GM18867 (cell line): ENCODE results near the gene SGPL1.
"Not testable (repeated sequence)": the region's sequence is repeated elsewhere in the genome, so short reads cannot be mapped to it uniquely, and the experiment has no call there.

Source experiments
- ATAC-seq: cut with Tn5 transposase; IDR thresholded peaks from one replicate; pipeline ENCODE4 v1.9.1; 2021; ENCODE audit warnings: mild to moderate bottlenecking, moderate library complexity; ENCODE audit not compliant: unreplicated experiment

Gene SGPL1

DNA sequence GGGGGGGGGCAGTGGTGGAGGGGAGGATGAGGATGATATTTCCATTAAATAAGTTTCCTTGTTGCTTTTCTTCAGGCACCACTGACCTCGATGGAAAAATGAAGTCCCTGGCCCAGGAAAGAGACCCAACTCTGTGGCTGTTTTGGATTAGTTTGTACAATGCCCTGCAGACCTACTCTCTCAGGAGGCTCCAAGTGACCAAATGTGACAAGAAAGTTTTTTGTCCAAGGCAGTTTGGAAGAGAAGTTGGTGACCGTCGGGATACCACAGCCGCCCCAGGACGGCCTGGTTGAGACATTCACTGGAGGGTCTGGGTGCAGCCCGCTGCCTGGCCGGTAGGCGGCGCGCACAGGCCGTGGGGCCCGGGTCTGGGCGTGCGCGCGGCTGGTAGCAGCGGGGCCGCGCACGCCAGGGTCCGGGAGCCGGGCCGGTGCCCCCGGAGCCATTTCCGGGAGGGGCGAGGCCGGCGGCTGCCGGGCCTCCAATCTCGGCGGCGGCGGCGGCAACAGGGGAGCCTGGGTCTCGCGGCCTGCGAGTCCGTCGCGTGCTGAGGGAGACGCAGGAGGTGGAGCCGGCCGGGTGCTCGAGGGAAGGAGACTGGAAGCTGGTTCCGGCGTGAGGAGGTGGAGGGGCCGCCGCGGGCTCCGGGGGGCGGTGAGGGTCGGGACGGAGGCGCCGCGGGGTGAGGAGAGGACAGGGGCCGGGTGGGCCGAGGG is at the start of gene SGPL1:
SGPL1 (plus strand) TSS at position 445 of the 716 bp plus-strand sequence. CDS start 906 bp downstream, outside the sequence.
- peak; percentile 89 for ATAC-seq

- not testable (repeated sequence) for ATAC-seq
Observed at GRCh38 chr10:70768026-70768685, 47.6 kb upstream of the SGPL1 start.

GRCh38 chr10:70769121-70769520 is 46.6 kb upstream of the SGPL1 start:
- ATAC-seq: no peak

DNA sequence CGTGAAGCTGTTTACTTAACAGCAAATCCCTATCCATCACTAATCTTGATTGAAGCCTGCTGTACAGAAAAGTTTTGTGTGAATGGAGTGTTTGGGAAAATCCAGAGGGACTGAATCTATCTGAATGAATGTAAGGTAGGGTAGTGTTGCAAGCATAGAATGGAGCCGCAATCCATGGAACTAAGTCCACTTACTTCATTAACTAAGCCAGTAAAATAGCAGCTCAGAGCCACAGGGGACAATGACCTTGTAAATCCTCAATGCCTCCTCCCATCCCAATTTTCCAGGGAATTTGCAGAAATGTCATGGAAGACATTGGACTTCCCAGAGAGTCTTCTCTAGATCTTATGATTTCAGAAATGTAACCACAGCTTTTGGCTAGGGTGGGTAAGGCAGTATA is 45.7 kb upstream of the SGPL1 start:
- no peak for ATAC-seq

DNA sequence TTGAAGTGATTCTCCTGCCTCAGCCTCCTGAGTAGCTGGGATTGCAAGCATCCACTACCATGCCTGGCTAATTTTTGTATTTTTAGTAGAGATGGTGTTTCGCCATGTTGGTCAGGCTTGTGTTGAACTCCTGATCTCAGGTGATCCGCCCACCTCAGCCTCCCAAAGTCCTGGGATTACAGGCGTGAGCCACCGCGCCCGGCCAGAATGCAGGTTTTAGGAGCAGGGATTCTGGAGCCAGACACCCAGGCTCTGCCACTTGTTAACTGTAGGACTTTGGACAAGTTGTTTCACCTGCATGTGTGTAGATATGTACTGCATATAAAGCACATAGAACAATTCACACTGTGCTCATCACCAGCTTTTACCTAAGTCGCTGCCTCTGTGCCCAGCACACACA is 45.2 kb upstream of the SGPL1 start:
- not testable (repeated sequence) for ATAC-seq

DNA sequence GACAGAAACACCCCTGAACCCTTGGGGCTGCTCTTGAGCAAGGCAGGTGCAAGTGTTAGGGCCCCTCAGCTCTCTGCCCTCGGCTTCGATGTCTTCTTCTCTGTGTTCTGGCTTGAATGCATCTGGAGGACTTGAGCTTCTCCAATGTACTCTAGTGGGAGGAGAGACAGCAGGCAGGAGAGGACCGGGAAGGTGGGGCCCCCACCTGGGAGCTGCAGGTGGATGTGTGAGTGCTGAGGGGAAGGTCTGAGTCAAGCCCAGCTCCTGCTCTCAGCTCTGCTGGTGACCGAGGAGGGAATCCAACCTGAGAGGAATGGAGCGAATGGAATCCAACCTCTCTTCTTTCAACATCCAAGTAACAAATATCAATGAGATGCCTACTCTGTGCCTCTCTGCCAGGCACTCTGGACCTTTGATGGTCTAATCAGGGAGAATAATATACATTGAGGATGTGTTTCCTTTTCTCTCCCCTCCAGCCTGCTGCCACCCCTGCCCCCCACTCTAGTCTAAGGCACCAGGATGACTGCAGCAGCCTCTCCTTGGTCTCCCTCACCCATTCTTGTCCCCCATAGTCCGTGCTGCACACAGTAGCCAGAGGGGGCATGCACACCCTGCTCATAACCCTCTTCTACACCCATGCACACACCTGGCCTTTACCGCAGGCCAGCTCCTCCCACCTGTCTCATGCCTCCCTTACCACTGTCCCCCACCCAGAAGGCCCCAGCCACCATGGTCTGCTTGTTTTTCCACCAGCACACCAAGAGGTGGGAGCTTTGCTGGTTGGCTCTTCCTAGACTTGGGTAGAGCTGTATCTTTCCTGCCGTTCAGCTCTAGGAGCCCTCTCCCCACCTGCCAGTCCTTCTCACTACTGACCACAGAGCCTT is 44.2 kb upstream of the SGPL1 start:
- ATAC-seq: no peak

GRCh38 chr10:70772627-70773026 is 43.1 kb upstream of the SGPL1 start:
- no peak for ATAC-seq

GRCh38 chr10:70773461-70773860 is 42.3 kb upstream of the SGPL1 start:
- ATAC-seq: no peak

GRCh38 chr10:70773965-70774809 is 41.6 kb upstream of the SGPL1 start:
- no peak for ATAC-seq

DNA sequence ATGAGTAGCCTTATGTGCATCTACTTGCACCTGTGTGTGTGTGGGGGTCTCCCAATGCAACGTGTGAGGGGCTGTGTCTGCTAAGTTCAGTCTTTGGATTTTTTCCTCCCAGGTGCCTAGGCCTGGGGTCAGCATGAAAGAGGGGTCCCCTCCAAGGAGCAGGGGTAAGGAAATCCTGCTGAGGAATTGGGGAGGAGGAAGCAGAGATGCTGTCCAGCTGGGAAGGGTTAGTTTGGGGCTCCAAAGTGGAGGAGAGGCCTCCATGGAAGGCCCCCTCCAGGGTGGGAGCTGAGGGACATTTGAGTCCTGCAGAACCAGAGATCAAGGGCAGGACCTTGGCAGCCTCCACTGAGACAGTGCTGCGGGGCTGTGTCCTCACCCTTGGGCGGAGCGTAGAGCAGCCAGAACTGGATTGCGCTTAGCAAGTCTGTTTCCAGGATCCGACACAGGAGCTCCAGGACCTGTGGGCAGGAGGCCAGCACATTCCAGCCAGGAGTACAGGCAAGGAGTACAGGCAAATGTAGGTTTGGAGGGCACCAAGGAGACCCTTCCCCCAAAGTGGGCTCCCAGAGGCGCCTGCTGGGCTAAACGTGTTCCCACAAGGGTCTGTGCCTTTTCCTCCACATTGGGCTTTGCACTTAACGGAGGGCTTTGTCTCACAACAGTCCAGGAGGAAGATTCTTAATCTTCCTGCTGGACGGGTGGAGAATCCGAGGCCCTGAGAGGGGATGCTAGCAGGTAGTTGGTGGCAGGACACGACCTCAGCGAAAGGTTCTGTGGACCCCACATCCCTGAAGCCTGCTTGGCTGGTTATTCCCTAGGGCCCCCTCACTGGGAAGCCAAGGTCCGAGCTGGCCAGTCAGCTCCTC is 40.7 kb upstream of the SGPL1 start:
- no peak for ATAC-seq

GRCh38 chr10:70775679-70776454 is 39.9 kb upstream of the SGPL1 start:
- ATAC-seq: no peak

DNA sequence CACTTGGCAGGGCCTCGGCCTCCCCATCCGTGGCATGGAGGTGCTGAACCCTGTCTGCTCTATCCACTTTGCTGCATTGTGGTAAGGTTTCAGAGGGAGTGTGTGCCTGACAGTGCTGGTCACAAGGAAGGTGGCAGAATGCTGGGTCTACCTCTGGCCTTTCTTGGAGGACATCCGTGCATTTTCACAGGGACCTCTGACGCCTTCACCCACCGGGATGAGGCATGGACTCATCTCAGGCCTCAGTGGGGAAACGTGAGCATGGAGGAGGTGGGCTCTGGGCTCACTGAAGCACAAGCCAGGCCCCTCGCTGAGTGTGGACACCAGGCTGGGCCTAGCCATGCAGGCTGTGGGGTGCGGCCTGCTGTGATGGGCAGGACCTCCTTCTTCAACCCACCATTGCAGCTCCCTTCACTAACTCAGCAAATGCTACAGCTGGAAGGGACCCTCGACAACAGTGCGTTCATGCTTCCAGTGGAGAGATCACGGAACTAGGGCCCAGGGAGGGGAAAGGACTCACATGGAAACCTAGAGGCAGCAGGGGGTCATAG is 39.2 kb upstream of the SGPL1 start:
- no peak for ATAC-seq

GRCh38 chr10:70777063-70777875 is 38.5 kb upstream of the SGPL1 start:
- no peak for ATAC-seq

DNA sequence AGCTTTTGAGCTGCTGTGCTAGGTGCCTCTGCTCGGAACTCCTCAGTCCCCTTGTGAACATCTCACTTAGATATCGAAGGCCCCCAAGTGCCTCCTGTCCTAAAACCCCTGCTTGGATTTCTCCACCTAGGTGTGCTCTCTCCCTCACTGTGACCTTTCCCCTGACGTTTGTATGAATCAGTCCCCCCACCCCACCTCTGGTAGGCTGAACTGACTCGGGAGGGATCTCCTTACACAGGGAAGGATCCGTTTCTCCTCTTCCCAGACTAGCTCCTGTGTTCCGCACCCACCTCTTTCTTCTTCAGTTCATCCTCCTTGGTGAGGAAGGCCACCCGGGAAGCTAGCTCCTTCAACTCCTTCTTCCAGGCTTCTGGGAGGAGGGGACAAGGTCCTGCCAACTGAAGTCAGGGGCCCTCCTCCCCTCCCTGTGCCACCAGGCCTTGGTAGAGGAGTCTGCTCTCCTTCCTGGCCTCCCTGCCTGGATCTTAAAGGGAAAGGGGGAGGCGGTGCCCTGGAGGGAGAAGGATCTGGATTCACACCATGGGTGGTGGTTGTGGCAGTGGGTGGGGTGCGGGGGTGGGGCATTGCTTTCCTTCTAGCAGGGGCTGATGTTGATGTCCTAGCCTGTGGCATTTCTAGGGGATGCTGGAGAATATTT is 37.4 kb upstream of the SGPL1 start:
- ATAC-seq: no peak

DNA sequence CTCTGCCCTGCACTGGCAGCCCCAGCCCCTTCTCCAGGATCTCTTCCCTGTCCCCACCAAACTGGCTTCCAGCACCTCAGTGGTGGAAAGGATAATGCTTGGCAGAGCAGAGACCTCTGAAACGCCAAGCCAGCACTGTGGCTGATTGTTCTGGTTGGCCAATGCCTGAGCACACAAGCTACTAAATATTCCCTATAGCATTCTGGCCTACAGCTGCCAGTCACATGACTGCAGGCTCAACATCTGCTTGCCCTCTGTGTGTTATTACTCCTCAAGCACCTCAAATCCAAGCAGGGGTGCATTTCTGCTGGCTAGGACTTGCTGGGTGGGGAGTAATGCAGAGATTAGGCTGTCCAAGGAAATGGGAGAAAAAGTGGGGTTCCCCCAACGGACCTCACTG is 36.7 kb upstream of the SGPL1 start:
- no peak for ATAC-seq

- no peak for ATAC-seq
Observed at GRCh38 chr10:70779511-70780369, 36.0 kb upstream of the SGPL1 start.
